HG03064 (cell line): ENCODE results near the gene SRGAP2B.
"Not testable (repeated sequence)": the region's sequence is repeated elsewhere in the genome, so short reads cannot be mapped to it uniquely, and the experiment has no call there.

Experiments used
- ATAC-seq: cut with Tn5 transposase; IDR thresholded peaks from one replicate; pipeline ENCODE4 v1.9.1; 2021; ENCODE audit warnings: low read depth; ENCODE audit not compliant: unreplicated experiment

SRGAP2B gene

DNA sequence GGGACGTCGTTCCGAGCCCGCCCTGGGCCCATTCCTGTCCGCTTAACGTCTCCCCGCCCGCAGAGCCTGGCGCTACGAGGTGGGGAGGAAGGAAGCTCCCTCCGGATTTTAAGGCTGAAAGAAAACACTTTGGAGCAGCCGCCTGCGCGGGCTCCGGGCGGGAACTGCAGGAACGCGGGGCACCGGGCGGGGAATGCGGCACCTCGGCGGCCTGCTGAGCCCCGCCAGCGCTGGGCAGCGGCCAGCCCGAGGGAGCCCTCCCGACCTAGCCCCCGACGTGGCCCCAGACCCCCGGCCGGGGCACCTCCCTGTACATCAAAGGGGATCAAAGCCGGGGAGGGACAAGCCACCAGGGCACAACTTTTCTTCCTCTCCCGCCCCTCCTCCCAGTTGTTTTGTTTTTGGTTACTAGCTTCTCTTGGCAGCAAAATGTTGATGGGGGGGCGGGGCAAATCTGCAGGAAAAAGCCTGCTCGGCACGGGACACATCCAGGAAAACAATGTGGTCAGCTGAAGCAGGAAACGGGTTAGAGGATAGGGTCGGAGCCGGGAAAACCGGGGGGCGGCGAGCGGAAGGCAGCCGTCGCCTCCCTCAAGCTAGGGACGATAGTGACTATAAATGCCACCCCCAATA lies 1.5 kb downstream of the SRGAP2B start:
- ATAC-seq, result not testable (repeated sequence)

DNA sequence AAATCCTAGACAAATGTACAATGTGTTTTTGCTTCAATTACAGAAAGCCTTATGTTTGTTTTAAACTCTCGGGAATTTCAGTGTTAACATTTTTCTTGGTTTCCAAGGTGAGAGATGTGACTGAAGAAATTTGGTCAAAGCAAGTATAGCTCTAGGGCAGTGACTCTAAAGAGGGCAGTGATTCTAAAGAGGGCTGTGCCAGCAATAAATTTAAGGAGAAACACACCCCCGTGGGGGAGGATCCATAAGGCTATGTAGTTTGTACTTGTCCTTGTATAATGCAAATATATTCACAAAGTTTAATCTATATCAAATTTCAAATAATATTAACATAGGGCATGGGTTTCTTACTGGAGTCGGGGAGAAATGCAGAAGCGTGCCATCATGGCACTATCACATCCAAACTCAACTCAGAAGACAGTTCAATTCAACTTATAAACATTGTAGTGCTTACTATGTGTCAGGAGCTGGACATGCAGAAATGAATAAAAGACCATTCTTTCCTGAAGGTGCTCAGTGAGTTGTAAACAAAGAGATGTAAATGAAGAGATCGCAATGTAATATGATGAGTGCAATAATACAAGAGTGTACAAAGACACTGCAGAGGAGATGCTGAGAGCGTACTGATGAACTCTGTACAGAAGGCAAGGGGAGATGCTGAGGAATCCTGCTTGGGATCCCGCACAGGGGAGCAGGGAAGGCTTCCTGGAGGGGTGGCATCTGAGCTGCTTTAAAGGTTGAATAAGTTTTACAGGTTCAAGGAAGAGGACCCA lies 12.5 kb downstream of the SRGAP2B start:
- not testable (repeated sequence) for ATAC-seq

- not testable (repeated sequence) for ATAC-seq
Measured at GRCh38 chr1:145080193-145080592, 14.9 kb downstream of the SRGAP2B start.

GRCh38 chr1:145079737-145080136 lies 15.4 kb downstream of the SRGAP2B start:
- ATAC-seq, result not testable (repeated sequence)

DNA sequence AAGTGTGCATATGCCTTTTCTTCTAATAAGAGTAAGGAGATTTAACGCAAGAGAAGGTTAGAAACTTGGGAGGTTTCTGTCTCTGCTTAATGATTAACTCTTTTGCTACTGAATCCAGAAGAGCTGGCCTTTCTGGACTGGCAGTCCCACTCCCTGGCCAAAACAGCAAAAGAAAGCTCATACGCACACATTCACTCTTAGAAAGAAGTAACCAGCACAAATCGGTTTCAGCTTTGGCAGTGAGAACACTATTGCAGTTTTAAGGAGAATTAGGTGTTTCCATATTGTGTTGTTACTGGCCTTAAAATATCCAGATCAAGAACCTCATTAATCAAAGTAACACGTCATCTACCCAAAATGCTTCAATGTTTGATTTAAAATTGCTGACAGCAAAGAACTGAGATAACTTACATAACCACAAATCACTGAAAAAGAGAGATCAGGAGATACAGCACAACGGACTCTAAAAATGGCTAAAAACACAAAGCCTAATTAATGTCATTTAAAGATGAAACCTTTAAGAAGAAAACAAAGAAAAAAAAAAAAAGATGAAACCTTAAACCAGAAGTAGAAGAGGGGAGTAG lies 16.2 kb downstream of the SRGAP2B start:
- not testable (repeated sequence) for ATAC-seq

DNA sequence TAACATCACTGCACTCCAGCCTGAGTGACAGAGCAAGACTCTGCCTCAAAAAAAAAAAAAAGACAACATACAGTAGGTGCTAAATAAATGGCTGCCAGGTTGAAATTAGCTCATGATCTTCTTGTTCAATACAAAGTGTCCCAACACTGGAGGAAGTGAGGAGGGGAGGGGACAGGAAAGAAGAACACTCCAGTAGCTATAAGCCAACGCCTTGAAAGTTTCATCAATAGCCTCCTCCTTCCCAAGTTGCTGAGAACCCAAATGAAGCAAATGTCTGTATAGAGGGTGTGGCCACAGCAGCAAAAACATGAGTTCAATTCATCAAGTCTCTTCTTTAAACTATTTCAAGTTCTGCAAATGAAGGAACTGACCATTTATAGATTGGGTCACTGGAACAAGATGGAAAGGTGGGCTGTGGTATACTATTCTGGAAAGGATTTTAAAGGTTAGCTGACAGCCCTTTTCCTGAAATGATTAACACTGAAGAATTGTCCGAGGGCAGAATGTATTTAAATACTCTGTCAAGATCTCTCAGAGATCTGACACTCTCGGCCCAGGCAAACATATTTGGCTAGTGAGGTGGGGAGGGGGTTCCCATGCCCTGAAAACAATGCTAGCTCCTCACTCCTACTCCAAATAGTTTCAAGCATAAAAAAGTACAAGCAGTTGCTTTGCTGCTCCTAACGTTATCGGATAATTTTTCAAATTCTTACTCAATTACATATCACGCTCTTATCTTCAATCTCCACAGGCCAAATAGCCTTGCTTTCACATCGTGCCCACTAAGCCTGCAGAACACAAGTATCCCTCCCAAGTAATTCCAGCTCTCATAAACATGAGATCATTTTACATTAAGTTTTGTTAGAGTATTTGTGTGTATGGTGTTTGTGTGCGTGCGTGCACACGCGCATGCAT lies 17.0 kb downstream of the SRGAP2B start:
- not testable (repeated sequence) for ATAC-seq

GRCh38 chr1:145076877-145077276 lies 18.3 kb downstream of the SRGAP2B start:
- not testable (repeated sequence) for ATAC-seq

GRCh38 chr1:145074021-145074559 lies 21.0 kb downstream of the SRGAP2B start:
- ATAC-seq, result not testable (repeated sequence)

DNA sequence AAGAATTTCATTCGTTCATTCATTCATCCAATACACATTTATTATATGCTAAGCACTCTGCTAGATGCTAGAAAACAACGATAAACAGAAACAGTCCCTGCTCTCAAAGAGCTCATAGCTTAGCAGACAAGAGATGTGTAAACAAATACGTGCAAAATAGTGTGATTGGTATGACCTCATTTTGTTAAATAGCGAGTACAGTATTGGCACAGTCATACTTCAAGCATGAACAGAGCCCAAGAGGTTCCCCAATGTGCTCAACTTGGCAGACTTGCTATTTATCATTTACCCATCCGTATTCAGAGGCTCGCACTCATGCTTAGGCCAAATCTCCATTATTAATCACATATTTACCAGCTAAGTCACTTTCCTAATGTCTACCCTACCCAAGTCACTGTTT lies 23.6 kb downstream of the SRGAP2B start:
- ATAC-seq, result not testable (repeated sequence)

- not testable (repeated sequence) for ATAC-seq
Measured at GRCh38 chr1:145066486-145066885, 28.6 kb downstream of the SRGAP2B start.

GRCh38 chr1:145065194-145065826 lies 29.8 kb downstream of the SRGAP2B start:
- not testable (repeated sequence) for ATAC-seq

DNA sequence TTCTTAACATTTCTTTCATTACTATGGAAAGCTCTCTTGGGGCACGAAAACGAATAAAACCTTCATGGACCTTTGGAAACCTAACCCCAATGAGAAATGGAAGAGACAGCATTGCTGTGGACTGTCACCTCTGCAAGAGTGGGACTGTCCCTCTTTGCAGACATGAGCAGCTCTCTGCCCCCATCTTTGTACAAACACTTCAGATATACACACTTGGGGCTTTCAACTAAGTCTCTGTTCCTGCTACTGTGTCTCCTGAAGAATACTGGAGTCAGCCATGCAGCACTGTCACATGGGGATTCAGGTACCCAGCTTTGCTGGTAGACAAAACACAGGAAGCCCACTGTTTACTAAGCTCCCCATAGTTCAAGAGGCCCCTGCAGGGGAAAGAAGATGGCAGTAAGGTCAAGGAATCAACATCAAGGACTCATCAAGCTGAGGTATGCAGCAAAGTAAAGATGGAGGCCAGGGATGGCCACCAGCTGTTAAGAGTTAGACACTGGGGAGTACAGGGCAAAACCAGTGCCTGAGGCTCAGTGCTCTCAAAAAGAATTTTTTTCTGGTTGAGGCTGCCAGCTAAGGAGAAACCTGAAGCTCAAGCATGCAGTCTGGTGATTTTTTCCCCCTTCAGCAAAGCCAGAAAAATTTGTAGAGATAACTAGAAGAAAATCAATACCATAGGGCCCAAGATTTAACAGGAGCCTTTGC lies 31.0 kb downstream of the SRGAP2B start:
- ATAC-seq, result not testable (repeated sequence)

DNA sequence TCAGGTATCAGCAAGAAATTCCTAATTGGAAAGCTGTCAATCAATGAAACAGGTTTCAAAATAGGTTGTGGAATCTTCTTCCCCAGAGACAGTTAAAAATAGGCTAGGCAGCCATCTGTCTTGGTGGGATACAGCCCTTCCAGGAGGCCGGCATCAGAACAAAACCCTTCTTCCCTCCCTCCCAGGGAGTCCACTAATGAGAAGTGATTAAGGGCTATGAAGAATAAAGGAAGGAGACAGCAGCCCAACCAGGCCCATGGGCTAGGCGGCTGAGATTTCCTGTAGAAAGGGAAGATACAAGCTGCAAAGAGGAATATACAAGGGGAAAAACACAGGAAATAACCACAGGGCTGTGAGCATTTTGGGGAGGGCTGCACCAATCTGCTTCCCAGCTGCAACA lies 31.8 kb downstream of the SRGAP2B start:
- ATAC-seq, result not testable (repeated sequence)

GRCh38 chr1:145058184-145058583 lies 36.9 kb downstream of the SRGAP2B start:
- ATAC-seq, result not testable (repeated sequence)

GRCh38 chr1:145055217-145055760 lies 39.8 kb downstream of the SRGAP2B start:
- ATAC-seq, result peak; percentile 98

DNA sequence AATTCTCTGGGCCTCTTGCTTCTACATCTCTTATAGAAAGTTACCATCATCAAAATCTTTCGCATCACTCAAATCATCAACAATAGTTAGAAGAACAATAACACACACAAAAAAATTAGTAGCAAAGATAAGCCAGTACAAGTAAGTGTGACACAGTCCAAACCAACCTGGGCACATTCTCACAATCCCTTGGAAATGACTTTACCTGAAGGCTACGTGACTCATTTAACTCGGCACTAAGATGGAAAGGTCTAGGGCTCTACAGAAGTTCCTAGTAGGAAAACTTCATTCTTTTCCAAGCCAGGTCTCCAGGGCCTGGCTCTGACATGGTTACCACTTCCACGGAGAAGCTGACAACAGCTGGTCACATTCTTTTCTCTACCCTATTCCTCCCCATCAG lies 41.7 kb downstream of the SRGAP2B start:
- ATAC-seq, result not testable (repeated sequence)

GRCh38 chr1:145052019-145052776 lies 42.9 kb downstream of the SRGAP2B start:
- not testable (repeated sequence) for ATAC-seq
